Measurements from ENCODE around the gene PDCD11. TPM values are rescaled to one million over a fixed set of nuclear protein-coding genes. Genes with fewer than 3 reads are reported as not detected.

The PDCD11 gene
- total RNA-seq, 1 donor from 2014 or later, result 26.3 TPM

Other genes starting within 250 kb of the PDCD11 start
- 38.6 and 48.8 TPM in 2 replicates for gene NT5C2, start 203.4 kb upstream of the PDCD11 start, total RNA-seq
- 0.13 TPM in 2 replicates for gene RPEL1, start 150.7 kb upstream of the PDCD11 start, total RNA-seq
- 0.13 TPM in 2 replicates for gene INA, start 119.5 kb upstream of the PDCD11 start, total RNA-seq
- gene PCGF6, start 45.5 kb upstream of the PDCD11 start, total RNA-seq, result 9.2 TPM in 2 replicates
- 4.4 TPM in 2 replicates for gene TAF5, start 28.6 kb upstream of the PDCD11 start, total RNA-seq
- gene ATP5MK, start 151 bp upstream of the PDCD11 start, total RNA-seq, result 140 and 201 TPM in 2 replicates
- 16.0 and 16.2 TPM in 2 replicates for gene CALHM2, start 55.7 kb downstream of the PDCD11 start, total RNA-seq
- gene CALHM1, start 62.3 kb downstream of the PDCD11 start, total RNA-seq, result not detected in 2 replicates
- gene CALHM3, start 82.6 kb downstream of the PDCD11 start, total RNA-seq, result not detected in 2 replicates
- under 0.01 TPM in 2 replicates for gene NEURL1, start 97.1 kb downstream of the PDCD11 start, total RNA-seq

All from dermis microvascular lymphatic vessel endothelial cell (primary cell).